HuH-7.5 (cell line): Measurements from ENCODE around the gene TSPAN18.
A peak's percentile ranks its signal among the peaks of the same experiment; 100 is the strongest.

ENCODE experiments used
- DNase-seq: peaks from one replicate; pipeline ENCODE4 v3.0.0; 2011; ENCODE audit warnings: low spot score

TSPAN18 gene

GRCh38 chr11:44726283-44727113 is at the start of gene TSPAN18:
Gene TSPAN18 (plus strand): TSS chr11:44726962. CDS start chr11:44906417, 179,455 bp downstream.
- DNase-seq: peak; percentile 46

DNA sequence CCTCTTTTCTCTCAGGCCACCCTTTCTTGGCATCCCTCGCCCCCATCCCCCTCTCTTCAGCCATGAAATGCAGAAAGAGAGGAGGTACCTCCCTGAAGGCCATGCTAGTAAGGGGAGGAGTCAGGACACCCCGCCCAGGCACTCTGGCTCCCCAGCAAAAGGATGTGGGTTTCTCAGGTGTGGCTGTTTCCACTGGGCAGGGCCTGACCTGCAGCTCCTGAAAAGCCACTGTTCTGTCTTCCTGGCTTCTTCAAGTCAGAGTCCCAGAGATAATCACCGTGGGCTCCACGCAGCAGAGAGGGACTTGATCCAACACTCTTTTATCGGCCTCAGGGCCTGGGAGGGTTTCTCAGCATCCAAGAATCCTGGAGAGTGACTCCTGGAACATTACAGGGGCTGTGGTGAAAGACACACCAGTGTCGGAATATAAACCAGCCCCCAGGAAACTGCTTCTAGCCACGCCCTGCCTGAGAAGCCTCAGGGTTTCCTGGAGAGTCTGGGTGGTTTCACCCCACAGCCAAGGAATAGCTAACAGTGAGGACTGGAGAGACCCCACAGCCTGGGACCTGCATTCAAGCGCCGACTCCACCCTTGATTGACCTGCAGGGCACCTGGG is 45.7 kb upstream of the TSPAN18 start:
- no peak for DNase-seq

DNA sequence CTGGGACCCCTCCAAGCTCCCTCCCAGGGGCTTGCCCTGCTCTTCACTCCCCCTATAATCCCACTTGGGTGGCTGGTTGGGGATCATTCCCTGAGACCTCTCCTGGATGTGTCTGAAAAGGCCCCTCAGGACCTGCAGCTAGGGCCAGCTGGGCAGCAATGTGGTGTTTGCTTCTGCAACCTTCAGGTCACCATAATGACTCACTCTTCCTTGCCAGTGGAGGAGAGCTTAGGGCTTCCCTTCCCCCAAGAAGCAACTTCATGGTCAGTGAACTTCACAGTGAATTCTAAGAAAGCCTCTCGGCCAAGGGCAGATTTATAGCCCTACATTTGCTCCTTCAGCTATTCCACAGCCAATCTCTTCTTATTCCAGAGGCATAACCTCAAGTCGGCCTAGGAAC is 45.1 kb upstream of the TSPAN18 start:
- no peak for DNase-seq

DNA sequence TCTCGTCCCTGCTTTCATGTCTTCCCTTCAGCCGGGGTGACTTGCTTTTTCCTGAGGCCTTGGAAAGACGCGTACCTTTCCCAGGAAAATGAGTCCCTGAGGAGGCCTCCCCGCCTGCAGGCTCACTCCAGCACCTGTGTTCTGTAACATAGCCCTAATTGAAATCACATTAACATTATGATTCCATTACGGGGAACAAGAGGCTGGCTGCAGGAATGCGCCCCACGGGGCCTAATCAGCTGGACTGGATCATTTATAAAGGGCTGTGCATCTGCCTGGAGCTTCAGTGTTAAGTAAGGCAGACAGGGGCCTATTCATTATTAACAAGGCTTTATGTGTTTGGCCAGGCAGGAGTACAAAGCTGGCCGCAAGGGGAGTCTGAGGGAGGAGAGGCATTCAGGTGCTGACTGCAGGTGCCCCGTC is 41.9 kb upstream of the TSPAN18 start:
- no peak for DNase-seq

DNA sequence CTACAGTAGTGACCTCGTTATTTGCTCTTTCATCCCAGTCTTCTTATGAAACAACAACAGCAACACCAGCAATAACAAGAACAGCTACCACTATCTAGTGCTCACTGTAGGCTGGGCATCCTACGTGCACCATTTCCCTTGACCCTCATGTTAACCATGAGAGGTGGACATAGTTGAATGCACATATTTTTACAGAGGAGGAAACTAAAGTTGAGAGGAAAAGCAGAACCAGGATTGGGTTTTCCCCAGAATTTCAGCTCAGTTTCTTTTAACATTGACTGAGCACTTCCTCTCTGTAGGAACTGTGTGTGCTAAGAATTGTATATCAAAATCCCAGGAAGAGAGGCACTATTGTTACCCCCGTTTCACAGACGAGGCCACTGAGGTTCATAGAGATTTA is 39.4 kb upstream of the TSPAN18 start:
- DNase-seq: no peak

DNA sequence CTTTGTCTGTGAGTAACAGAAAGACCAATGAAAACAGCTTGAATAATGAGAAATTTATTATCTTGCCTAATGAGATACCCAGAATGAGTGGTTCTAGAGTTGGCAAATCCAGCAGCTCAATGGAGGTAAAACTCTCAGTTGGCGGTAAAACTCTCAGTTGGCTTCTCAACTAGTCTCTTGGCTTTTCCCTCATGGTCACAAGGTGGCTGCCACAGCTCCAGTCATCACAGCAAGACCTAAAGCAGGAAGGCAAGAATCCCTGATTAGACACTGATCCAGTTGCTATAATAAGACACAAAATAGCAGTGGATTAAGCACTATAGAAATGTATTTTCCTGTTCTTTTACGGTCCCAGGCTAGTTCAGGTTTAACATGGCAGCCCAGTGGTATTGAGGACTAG is 37.5 kb upstream of the TSPAN18 start:
- DNase-seq: no peak

- DNase-seq: no peak
These were observed 36.1 kb upstream of the TSPAN18 start for GRCh38 chr11:44690651-44691050.

- DNase-seq: no peak
These were observed 34.3 kb upstream of the TSPAN18 start for GRCh38 chr11:44692460-44692859.

GRCh38 chr11:44693654-44694119 is 33.1 kb upstream of the TSPAN18 start:
- no peak for DNase-seq

GRCh38 chr11:44694443-44694842 is 32.3 kb upstream of the TSPAN18 start:
- DNase-seq: no peak

DNA sequence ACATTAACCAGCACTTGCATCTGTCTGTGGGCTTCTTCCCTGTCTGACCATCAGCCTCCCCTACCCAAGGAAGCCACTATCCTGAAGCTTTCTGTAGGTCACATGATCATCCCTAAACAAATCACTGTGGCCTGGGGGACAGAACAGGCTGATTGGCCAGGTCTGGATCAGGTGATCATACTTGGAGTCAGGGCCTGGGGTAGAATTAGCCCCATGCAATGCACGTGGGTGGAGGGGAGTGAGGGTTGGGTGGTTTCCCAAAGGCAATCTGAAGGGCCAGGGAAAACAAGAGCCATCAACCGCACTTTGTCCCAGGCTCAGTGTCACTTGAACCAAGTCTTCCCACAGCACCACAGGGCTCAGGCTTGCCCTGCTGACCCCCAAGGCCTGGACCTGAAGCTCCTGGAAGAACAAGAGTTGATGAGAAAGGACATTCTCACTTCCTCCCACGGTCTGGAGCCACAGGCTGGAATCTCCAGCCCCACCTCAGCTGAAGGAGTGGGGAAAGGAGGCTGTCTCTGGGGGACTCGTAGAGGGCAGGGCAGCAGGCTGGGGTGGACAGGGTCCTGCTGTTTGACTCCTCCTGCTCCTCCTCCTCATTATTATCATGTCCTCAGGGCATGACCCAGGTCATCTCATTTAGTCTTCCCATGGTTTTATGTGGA is 31.5 kb upstream of the TSPAN18 start:
- no peak for DNase-seq

DNA sequence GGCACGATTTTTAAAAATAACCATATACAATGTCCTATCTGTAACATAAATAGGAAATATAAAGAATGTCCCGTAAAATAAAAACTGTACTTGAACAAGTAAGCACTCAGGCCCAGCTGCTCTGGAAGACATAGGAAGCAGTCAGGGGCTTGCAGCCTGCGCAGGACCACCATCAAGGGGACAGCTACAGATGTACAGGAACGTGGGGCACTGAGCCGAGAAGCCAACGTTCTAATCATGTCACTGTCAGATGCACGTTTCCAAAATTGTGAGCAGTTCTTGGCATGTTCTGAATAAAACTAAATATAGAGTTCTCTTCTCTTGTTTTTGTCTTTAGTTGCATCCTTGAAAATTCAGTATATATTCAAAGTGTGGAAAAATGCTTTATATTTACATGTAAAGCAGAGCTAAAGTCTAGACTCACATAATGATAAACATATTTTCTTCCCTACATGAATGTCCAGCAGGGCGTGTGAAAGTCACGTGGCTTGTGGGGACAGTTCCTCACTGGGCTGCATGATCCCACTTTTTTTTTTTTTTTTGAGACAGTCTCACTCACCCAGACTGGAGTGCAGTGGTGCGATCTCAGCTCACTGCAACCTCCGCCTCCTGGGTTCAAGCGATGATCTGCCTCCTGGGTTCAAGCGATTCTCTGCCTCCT is 28.4 kb upstream of the TSPAN18 start:
- DNase-seq: no peak

GRCh38 chr11:44699497-44700408 is 27.0 kb upstream of the TSPAN18 start:
- DNase-seq: no peak

DNA sequence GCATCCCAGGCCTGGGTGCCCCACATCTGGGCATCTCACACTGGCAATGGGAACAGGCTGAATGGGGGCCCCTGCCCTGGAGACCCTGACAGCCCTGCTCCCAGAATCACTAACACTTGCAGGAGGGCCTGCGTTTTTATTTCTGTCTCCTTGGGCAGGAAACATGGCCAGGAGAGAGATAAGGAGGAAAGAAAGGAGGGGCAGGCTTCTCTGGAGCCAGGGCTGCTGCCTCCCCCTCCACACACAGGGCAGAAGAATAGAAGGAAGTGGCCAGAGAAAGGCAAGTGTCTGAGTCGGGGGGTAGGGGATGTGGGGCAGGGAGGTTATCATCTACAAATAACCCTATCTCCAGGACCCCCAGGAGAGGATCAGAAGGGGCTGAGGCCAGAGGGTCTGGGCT is 25.5 kb upstream of the TSPAN18 start:
- DNase-seq: no peak

DNA sequence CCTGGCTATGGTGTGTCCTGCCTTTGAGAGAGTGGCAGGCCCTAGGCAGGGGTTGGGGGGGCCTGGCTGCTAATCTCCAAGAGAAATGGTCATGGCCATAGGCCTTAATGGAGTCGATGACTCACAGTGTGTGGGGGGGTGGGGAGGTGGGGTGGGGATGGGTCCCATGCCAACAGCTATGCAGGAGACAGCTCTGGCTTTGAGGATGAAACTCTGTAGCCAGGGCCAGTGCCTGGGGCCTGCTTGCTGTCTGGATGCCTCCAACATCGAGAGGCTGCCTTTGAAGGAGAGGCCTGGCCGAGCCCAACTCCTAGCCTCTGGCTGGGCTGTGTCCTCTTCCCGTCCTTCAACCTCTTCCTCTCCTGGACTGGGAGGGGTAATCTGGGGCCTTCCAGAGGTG is 23.9 kb upstream of the TSPAN18 start:
- no peak for DNase-seq

DNA sequence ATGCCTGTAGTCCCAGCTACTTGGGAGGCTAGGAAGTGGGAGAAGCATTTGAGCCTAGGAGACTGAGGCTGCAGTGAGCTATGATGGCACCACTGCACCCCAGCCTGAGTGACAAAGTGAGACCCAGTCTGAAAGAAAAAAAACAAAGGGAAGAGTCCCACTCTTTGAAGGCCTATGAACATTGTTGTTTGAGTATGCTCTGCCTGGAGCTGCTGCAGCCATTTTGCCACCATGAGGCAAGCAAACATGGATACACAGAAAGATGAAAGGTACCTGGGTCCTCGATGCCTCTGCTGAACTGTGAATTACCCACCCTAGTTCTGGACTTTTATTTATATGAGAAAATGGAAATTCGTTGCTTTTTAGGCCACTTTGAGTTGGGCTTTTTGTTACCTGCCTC is 19.7 kb upstream of the TSPAN18 start:
- DNase-seq: no peak

GRCh38 chr11:44708009-44708408 is 18.8 kb upstream of the TSPAN18 start:
- no peak for DNase-seq

DNA sequence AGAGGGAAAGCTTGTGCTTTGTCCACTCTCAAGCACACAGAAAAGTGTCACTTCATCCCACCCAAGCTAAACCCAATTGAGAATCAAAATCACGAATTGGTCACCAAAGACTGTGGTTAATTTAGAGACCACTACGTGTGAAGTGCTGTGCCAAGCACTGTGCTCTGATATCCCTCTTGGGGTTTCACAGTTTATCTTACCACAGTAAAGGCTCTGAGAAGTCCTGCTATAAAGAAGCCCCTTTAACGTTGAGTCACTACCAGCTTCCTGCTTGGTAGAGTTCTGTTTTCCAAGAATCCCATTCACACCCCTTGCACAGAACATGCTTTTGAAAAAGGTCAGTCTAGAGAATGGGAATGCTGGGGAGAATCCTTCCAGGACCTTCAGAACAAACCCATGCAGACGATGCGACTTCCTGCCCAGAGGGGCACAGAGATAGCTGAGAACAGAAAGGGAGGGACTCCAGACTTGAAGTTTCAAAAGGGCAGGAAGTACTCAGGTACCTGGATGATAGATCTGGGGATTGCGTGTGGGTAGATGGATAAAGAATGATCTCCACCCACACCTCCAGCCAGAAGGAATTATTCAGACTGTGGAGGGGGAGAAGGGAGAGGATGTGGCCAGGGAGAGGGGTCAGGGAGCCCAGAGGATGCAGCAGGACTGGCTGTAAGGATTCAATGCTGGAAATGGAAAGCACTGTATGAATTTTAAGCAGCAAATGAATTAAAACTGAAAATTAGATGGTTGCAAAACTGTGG is 18.1 kb upstream of the TSPAN18 start:
- DNase-seq: no peak

DNA sequence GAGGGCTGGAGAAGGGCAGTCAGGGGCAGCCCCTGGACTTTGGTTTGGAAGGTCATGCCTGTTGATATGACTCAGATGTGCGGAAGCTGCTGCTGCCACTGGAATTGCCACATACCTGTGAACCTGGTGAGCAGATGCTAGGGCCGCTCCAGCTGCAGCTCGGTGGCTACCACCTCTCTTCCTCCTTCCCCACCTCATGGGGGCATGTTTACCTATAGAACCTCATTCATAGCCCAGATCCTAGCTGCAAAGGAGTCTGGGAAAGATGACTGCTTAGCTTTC is 17.5 kb upstream of the TSPAN18 start:
- peak; percentile 55 for DNase-seq

DNA sequence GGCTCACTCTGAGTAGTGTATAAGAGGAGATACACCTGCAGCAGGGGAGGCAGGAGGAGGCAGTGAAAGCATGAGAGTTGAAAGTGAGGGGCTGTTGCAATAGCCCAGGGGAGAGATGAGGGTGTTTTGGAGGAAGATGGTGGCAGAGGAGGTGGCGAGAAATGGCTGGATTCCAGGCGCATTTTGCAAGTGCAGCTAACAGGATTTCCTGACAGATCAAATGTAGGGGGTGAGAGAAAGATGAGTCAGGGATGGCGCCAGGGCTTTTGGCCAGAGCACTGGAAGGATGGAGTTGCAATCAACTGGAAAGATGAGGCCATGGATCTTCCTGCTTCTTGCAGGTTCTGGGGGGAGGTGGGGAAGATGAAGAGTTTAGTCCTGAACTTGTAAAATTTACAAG is 16.8 kb upstream of the TSPAN18 start:
- DNase-seq: no peak
